Endothelial cell of umbilical vein (primary cell): ENCODE results near the gene PRMT2. TPM values are rescaled to one million over a fixed set of nuclear protein-coding genes. Genes with fewer than 3 reads are reported as not detected.

Source experiments
- BruUV-seq: library from RNA; stranded (reverse); fragments of 400-500 nt; replicated peaks from 2 replicates; lab custom pipeline; 2021; lab: Mats Ljungman, UMichigan
- CTCF ChIA-PET: fragments of 300-600, 350-600 bp; sonication (Branson Sonifier 250); formaldehyde crosslinking; loops from one replicate; lab custom pipeline; 2021; ENCODE audit warnings: antibody characterized with exemption, inconsistent platforms; lab: Charles Lee
- POLR2A ChIA-PET: fragments of 300-600, 350-600 bp; sonication (Branson Sonifier 250); formaldehyde crosslinking; loops from one replicate; lab custom pipeline; 2021; ENCODE audit warnings: antibody characterized with exemption, inconsistent platforms; lab: Charles Lee
- DNase-seq: peaks from one replicate; pipeline ENCODE4 v3.0.0-alpha.2; 2011; ENCODE audit warnings: low read depth, low spot score
- FAIRE-seq: peaks from 2 replicates; lab custom pipeline; 2011; peaks lifted over from hg19 to GRCh38; lab: Jason Lieb, UNC
- H2AFZ ChIP-seq: 2 replicates; pipeline ENCODE4 v1.6.0; 2012; ENCODE audit warnings: low read depth, low read length, control low read depth, inconsistent platforms
- H3K27ac ChIP-seq: 2 replicates; pipeline ENCODE4 v1.5.1; 2011; ENCODE audit warnings: low read depth, mild to moderate bottlenecking, control low read depth, low read length, moderate library complexity; ENCODE audit not compliant: insufficient read depth
- H3K27me3 ChIP-seq, 2 experiments: 2 replicates each; pipeline versions ENCODE4 v1.6.0 to v1.6.1; 2011; ENCODE audit warnings: low read length in 2 of 2, mixed read lengths in 1 of 2; ENCODE audit not compliant: control insufficient read depth in 2 of 2, insufficient read depth in 2 of 2
- H3K36me3 ChIP-seq, 2 experiments: 2 replicates in 1 of 2; 3 replicates in 1 of 2; pipeline ENCODE4 v1.5.1; 2011; ENCODE audit warnings: low read length in 2 of 2, mild to moderate bottlenecking in 1 of 2, moderate library complexity in 1 of 2; ENCODE audit not compliant: control insufficient read depth in 2 of 2, insufficient read depth in 2 of 2; ENCODE audit errors: extremely low read depth in 1 of 2
- H3K4me1 ChIP-seq: 3 replicates; pipeline ENCODE4 v1.5.1; 2011; ENCODE audit warnings: mild to moderate bottlenecking, low read length; ENCODE audit not compliant: control insufficient read depth, insufficient read depth; ENCODE audit errors: extremely low read depth
- H3K4me2 ChIP-seq: 2 replicates; pipeline ENCODE4 v1.6.1; 2011; ENCODE audit warnings: low read length, control low read depth, mixed read lengths; ENCODE audit not compliant: insufficient read depth
- H3K4me3 ChIP-seq, 3 experiments: fragments of 200-600 bp in 1 of 3; sonication (generic), shearing (Covaris generic) in 1 of 3; replicated peaks in 1 of 3; 2 replicates each; pipeline ENCODE4 v1.5.1; 2011 to 2016; ENCODE audit warnings: control low read depth in 3 of 3, low read length in 3 of 3, mild to moderate bottlenecking in 2 of 3, inconsistent platforms in 1 of 3, low read depth in 1 of 3, moderate library complexity in 1 of 3; ENCODE audit not compliant: insufficient read depth in 1 of 3
- H3K79me2 ChIP-seq: 2 replicates; pipeline ENCODE4 v1.6.0; 2012; ENCODE audit warnings: low read length, inconsistent platforms; ENCODE audit not compliant: control insufficient read depth, insufficient read depth
- H3K9ac ChIP-seq: replicated peaks from 2 replicates; pipeline ENCODE3; 2011; ENCODE audit warnings: low read length, control low read depth; ENCODE audit not compliant: insufficient read depth; ENCODE audit errors: extremely low read depth
- H3K9me1 ChIP-seq: replicated peaks from 3 replicates; pipeline ENCODE4 v1.6.0; 2011; ENCODE audit warnings: mild to moderate bottlenecking, low read length; ENCODE audit not compliant: control insufficient read depth, insufficient read depth; ENCODE audit errors: extremely low read depth
- H3K9me3 ChIP-seq: replicated peaks from 2 replicates; pipeline ENCODE4 v1.5.1; 2012; ENCODE audit warnings: low read length, inconsistent platforms; ENCODE audit not compliant: control insufficient read depth, insufficient read depth
- H4K20me1 ChIP-seq: replicated peaks from 2 replicates; pipeline ENCODE3; 2011; ENCODE audit warnings: mild to moderate bottlenecking, low read length; ENCODE audit not compliant: control insufficient read depth, insufficient read depth; ENCODE audit errors: extremely low read depth
- EZH2 ChIP-seq: IDR thresholded peaks from 2 replicates; pipeline ENCODE4 v1.6.1; 2012; ENCODE audit warnings: borderline replicate concordance, low read depth, mild to moderate bottlenecking, moderate library complexity, low read length, inconsistent platforms; ENCODE audit not compliant: severe bottlenecking
- FOS ChIP-seq: IDR thresholded peaks from 2 replicates; pipeline ENCODE4 v1.6.1; 2011; ENCODE audit warnings: mild to moderate bottlenecking, low read length, moderate library complexity, borderline replicate concordance; ENCODE audit not compliant: insufficient read depth
- GATA2 ChIP-seq: IDR thresholded peaks from 2 replicates; pipeline ENCODE4 v1.7.0; 2011; ENCODE audit warnings: low read depth, mild to moderate bottlenecking, moderate library complexity, mixed read lengths, low read length; ENCODE audit not compliant: insufficient read length, insufficient read depth
- JUN ChIP-seq: IDR thresholded peaks from 2 replicates; pipeline ENCODE4 v1.6.1; 2011; ENCODE audit warnings: borderline replicate concordance, low read depth; ENCODE audit not compliant: insufficient read length, insufficient read depth
- MYC ChIP-seq: IDR thresholded peaks from one replicate; pipeline ENCODE4 v1.6.1; 2011; ENCODE audit warnings: mild to moderate bottlenecking, low read depth, low read length
- POLR2A ChIP-seq: IDR thresholded peaks from 2 replicates; pipeline ENCODE4 v1.6.1; 2012; ENCODE audit warnings: low read depth, mild to moderate bottlenecking, control low read depth, low read length
- POLR2AphosphoS5 ChIP-seq: IDR thresholded peaks from 2 replicates; pipeline ENCODE4 v1.6.1; 2012; ENCODE audit warnings: low read depth, mild to moderate bottlenecking, control low read depth, low read length, moderate library complexity; ENCODE audit not compliant: insufficient read depth
- dilution Hi-C: fragments of 300-500 bp; cut with MboI; formaldehyde crosslinking; loops from one replicate; pipeline ENCODE4 v1.15.0; 2019; ENCODE audit warnings: low sequenced_read_pairs; ENCODE audit not compliant: extremely low pct_ligation_motif_present
- intact Hi-C: fragments of 100-400 bp; cut with micrococcal nuclease; formaldehyde crosslinking; loops from one replicate; pipeline ENCODE4 v1.10.0; 2022
- polyA plus RNA-seq, 4 experiments: library from polyadenylated mRNA; depleted of rRNA in 3 of 4; stranded (reverse) in 3 of 4; unstranded in 1 of 4; fragments of >200 nt; gene quantifications; 2 replicates each; pipeline versions ENCODE4 v1.2.1 to v1.2.3, GENCODE V29; 2011 to 2012; ENCODE audit warnings: missing spikeins in 1 of 4
- total RNA-seq: library from RNA; stranded (reverse); gene quantifications from 2 replicates; pipeline ENCODE4 v1.2.3, GENCODE V29; 2021
- TF ChIP-seq, protein P1 (sequence below), 2 donors: IDR thresholded peaks; 1 replicate in 1 of 2; 2 replicates in 1 of 2; pipeline ENCODE4 v1.5.1; 2011; ENCODE audit warnings: low read length in 2 of 2, mild to moderate bottlenecking in 2 of 2, moderate library complexity in 2 of 2, control low read depth in 1 of 2, inconsistent platforms in 1 of 2, low read depth in 1 of 2; ENCODE audit not compliant: insufficient read depth in 1 of 2; ENCODE audit errors: extremely low read depth in 1 of 2
- TF ChIP-seq, protein P2 (sequence below): IDR thresholded peaks from 2 replicates; pipeline ENCODE4 v1.6.1; 2011; ENCODE audit not compliant: insufficient read depth, insufficient read length

Gene PRMT2
- total and polyA plus RNA-seq, 2 donors (not counting 3 experiments of a cell fraction or from before 2014, with no cell fraction given): 125 to 193 TPM

- FAIRE-seq: no peak
- intact Hi-C loops: no loop called here
Observed at GRCh38 chr21:46610018-46610701, 25.3 kb upstream of the PRMT2 start.

DNA sequence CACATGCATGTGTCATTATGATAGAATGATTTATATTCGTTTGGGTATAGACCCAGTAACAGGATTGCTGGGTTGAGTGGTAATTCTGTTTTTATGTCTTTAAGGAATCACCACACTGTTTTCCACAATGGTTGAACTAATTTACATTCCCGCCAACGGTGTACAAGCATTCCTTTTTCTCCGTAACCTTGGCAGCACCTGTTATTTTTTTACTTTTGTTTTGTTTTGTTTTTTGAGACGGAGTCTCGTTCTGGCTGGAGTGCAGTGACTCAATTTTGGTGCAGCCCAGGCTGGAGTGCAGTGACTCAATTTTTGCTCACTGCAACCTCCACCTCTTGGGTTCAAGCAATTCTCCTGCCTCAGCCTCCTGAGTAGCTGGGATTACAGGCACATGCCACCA lies 22.1 kb upstream of the PRMT2 start:
- BruUV-seq: no TSS peak
- no peak overlapping the region for H2AFZ ChIP-seq
- no peak overlapping the region for H3K9ac ChIP-seq
- no peak overlapping the region for H3K27ac ChIP-seq
- no peaks in the 10 kb centered on the region for H3K9me3 ChIP-seq
- TF ChIP-seq, protein P1, sequence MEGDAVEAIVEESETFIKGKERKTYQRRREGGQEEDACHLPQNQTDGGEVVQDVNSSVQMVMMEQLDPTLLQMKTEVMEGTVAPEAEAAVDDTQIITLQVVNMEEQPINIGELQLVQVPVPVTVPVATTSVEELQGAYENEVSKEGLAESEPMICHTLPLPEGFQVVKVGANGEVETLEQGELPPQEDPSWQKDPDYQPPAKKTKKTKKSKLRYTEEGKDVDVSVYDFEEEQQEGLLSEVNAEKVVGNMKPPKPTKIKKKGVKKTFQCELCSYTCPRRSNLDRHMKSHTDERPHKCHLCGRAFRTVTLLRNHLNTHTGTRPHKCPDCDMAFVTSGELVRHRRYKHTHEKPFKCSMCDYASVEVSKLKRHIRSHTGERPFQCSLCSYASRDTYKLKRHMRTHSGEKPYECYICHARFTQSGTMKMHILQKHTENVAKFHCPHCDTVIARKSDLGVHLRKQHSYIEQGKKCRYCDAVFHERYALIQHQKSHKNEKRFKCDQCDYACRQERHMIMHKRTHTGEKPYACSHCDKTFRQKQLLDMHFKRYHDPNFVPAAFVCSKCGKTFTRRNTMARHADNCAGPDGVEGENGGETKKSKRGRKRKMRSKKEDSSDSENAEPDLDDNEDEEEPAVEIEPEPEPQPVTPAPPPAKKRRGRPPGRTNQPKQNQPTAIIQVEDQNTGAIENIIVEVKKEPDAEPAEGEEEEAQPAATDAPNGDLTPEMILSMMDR (IDR thresholded peaks at IDR 0.05; ENCODE audit: extremely low read depth in 1 of 2, insufficient read depth in 1 of 2, low read depth in 1 of 2, low read length in 2 of 2): no peak
- TF ChIP-seq GATA2 (no peak), POLR2A (no peak), POLR2AphosphoS5 (no peak), MYC (no peak), EZH2 (no peak)
- TF ChIP-seq, protein P2, sequence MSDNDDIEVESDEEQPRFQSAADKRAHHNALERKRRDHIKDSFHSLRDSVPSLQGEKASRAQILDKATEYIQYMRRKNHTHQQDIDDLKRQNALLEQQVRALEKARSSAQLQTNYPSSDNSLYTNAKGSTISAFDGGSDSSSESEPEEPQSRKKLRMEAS: no peak
- FAIRE-seq (no peak), DNase-seq (no peak)
- H3K9me1 ChIP-seq: no peaks in the 10 kb centered on the region
- ChIA-PET POLR2A (no interaction called here), CTCF (interaction anchor here (1.5 kb wide), 1 partner anchor 10 kb away, joined by 3 read pairs; no protein-coding TSS in a partner anchor)
- H3K4me2 ChIP-seq: no peak overlapping the region
- intact Hi-C loops (no loop called here), dilution Hi-C loops (no loop called here)
- no peaks in the 10 kb centered on the region for H3K79me2 ChIP-seq
- H4K20me1 ChIP-seq: no peaks in the 10 kb centered on the region
- no peak overlapping the region for H3K4me3 ChIP-seq
- no peaks in the 10 kb centered on the region for H3K4me1 ChIP-seq
- peaks cover 16% of the 10 kb centered on the region in 2 experiments for H3K27me3 ChIP-seq
- H3K36me3 ChIP-seq: no peaks in the 10 kb centered on the region

More at GRCh38 chr21:46610018-46610701, 25.3 kb upstream of the PRMT2 start:
- Histone ChIP-seq H3K27ac (no peak overlapping the region), H4K20me1 (no peaks in the 10 kb centered on the region), H3K4me2 (no peak overlapping the region), H2AFZ (no peak overlapping the region), H3K4me3 (no peak overlapping the region), H3K27me3 (peaks cover 15 to 17% of the 10 kb centered on the region in 2 experiments), H3K36me3 (no peaks in the 10 kb centered on the region), H3K9me1 (no peaks in the 10 kb centered on the region), H3K79me2 (no peaks in the 10 kb centered on the region), H3K4me1 (no peaks in the 10 kb centered on the region), H3K9ac (no peak overlapping the region), H3K9me3 (no peaks in the 10 kb centered on the region)
- BruUV-seq: no TSS peak
- DNase-seq: no peak
- ChIA-PET POLR2A (no interaction called here), CTCF (no interaction called here)
- dilution Hi-C loops: no loop called here
- no peak for TF ChIP-seq EZH2
- TF ChIP-seq, protein P2: no peak
- no peak for TF ChIP-seq MYC
- no peak for TF ChIP-seq POLR2A
- TF ChIP-seq JUN: no peak
- no peak for TF ChIP-seq POLR2AphosphoS5
- no peak for TF ChIP-seq FOS
